GM23248 (cell line): ENCODE data around the gene PSORS1C1.

ENCODE experiments used
- EZH2 ChIP-seq: fragments of 200-600 bp; sonication (generic); IDR thresholded peaks from 2 replicates; pipeline ENCODE4 v1.6.1; 2018; ENCODE audit warnings: antibody characterized with exemption, mild to moderate bottlenecking; ENCODE audit not compliant: insufficient read depth, poor library complexity, severe bottlenecking
- EZH2phosphoT487 ChIP-seq: fragments of 200-600 bp; sonication (generic); IDR thresholded peaks from 2 replicates; pipeline ENCODE4 v1.6.1; 2018; ENCODE audit warnings: antibody characterized with exemption, moderate library complexity, mild to moderate bottlenecking, low read depth; ENCODE audit not compliant: insufficient read depth

GRCh38 chr6:31092238-31092637 is 22.4 kb upstream of the PSORS1C1 start:
- TF ChIP-seq EZH2 (no peak), EZH2phosphoT487 (no peak)
